Activated CD4-positive, alpha-beta T cell treated with anti-CD3 and anti-CD28 coated beads, Interleukin-2, amount 50 U/mL, for 4 hours (primary cell): Measurements from ENCODE around the gene KAT7.
"Not testable (repeated sequence)": the region's sequence is repeated elsewhere in the genome, so short reads cannot be mapped to it uniquely, and the experiment has no call there.

ENCODE experiments used
- DNase-seq, 2 experiments: peaks; one replicate each; pipeline ENCODE4 v3.0.0-alpha.2; 2020

Gene KAT7

DNA sequence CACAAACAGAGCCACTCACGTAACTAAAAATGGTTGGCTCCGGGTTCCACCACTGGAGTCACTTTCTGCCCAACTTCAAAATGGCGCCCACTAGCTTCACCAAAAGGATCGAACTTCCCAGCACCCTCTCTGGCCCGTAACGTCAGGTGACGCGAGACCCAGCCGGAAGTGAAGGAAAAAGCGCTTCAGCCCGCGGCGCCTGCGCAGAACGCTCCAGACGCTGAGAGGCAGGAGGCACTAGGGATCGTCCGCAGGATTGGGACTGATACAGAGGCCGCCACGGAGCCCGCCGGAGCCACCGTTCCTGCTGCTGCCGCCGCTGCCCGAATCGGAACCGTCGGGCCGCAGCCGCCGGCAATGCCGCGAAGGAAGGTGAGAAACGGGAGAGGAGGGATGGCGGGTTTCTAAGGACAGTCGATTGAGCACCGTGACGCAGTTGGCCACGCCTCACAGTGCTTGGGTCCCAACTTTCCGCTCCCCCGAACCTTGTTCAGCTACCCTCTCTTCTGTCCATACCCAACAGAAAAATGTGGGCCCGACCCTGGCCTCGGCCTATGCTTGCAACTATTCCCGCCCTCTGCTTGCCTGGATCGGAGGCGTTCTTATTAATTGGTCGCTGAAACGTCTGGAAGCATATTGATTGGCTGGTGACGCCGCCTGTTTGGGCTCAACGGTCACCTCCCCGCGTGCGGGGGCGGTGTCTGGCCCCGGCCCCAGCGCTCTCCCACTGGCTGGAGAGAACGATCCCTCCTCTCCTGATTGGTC lies at the start of gene KAT7:
KAT7 (plus strand) TSS at position 204 of the 765 bp plus-strand sequence; CDS start at position 358, 154 bp downstream.
- peak; percentile 97 to 98 for DNase-seq

DNA sequence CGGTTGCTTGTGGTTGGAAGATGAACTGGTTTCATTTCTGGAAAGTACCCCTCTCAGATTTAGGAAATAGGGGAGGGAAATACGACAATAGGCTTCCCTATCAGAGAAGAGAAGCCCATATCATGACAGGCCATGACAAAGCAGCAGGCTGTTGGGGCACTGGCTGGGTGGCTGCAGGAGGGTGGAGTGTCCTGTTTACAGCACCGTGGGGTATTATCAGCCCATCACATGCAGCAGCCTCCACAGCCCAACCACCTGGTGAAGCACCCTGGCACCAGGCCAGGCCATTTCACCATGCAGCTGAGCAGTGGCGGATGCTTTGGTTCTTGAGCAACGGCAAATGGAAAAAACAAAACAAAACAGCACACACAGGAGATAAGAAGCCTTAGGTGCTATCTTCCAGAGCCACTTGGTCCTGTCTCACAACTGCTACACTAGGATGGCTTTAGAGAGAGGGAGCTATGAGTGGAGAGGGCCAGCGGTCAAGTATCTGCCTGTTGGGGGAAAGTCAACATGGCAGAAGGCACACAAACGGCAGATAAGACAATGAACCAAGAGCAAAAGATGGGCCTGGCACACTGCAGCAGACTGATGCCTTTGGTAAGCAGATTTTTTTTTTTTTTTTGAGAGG lies 48.7 kb upstream of the KAT7 start:
- DNase-seq, result peak; percentile 84 to 85

GRCh38 chr17:49741009-49741691 lies 47.3 kb upstream of the KAT7 start:
- no peak for DNase-seq

DNA sequence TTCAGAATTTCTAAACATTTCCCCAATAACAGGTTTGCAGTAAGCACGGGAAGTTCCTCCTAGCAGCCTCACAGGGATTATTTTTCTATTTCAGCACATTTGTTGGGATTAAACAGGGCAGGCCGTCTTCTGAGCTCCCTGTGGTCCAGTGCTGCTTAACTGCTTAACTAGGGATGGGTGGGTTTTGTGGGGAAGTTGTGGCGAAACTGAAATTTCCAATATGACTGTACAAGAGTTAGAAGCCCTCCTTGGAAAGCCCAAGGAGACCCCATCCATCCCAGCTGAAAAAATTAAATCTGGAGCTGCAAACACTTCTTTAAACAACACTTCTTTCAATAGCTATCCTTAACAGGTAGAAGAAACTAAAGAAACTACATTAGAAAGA lies 46.8 kb upstream of the KAT7 start:
- no peak for DNase-seq

DNA sequence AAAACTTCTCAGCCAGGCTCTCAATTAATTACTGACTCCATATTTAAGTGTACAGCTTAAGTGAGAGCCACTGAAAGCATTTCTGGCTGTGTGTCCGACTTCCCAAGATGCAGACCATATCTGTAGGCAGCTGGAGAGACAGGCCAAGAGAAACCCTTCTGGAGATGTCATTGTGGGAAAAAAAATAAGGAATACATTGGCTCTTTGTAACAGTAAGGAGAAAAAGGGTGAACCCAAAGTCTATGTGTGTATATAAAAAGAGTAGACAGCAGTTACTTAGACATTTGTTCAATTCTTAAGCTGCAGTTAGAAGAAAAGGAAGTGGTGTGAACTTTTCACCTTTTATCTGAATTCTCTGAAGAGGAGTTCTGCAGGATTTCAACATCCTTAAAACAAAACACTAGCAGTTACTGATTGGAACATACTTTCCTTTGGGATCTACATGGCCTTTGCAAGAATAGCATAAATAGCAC lies 46.3 kb upstream of the KAT7 start:
- no peak for DNase-seq

DNA sequence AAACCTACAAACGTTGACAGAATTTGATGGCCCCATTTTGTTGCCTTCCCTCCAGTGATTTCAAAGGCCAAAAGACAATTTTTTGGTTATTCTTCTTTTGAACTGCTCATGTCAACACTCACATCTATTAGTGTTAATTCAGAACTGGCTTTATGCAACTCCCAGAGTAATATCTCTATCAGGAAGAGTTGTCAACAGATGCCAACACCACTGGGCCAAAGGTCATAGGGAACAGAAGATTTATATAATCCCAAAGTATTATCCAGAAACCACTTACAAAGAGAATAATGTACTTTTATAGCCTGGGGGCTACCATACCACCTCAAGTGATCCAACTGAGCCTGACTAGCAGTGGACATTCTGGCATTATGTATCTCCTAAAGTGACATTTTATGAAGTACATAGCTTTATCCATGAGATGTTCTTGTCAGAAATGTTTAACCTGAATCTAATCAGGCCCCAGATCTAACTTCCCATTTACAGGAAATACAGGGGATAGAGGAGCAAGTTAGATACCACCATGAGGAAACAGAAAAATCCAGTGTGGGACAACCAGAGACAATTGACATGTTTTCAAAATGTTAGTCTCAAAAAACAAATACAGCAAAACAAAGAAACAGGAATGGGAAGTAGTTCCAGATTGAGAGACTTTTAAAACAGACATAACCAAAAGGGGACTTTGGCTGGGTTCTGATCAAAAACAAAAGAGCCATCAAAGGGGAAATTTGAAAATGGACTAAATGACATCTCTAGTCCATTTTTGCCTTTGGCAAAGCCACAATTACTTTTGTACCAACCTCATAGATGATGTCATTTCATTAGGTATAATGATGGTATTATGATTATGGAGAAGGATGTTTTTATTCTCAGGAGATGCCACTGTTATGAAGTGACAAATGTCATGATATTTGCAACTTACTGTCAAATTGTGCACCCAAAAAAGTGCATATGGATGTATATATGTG lies 43.0 kb upstream of the KAT7 start:
- DNase-seq, result no peak

- DNase-seq, result no peak
Measured at GRCh38 chr17:49746791-49747490, 41.5 kb upstream of the KAT7 start.

DNA sequence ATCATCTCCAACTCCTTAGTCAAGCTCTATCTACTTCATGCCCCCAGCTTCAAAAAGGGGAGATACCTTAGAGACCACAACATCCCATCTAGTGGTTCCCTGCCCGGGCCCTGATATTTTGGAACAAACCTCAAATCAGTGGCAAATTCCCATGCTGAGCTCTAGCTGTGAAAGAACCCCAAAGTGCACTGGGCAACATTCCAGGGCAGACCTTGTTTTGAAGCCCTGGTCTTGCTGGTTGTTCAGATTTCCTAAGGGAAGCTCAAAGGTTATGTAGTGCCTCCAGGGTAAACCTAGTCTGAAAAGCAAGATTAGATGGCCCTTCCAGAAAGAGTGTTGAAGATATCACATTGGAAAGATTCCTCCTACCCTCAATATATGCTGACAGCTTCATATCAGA lies 40.8 kb upstream of the KAT7 start:
- DNase-seq, result no peak

GRCh38 chr17:49748223-49748622 lies 40.3 kb upstream of the KAT7 start:
- DNase-seq, result no peak

DNA sequence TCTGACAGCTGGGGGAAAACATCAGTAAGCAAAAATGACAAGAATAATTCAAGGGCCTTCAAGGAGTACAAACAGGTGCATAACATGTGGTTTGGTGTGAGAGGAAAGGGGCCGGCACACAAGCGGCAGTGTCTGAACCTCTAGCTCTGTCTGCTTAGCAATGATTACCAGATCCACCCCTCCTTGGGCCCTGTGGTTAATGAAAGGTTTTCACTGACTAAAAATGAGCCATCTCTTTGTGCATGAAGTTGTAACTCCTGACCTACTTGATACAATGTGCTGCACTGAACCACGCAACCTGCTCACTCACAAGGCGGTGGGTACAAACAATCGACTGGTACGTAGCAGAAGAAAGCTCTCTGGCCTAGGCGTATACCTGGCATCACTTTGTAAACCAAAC lies 39.7 kb upstream of the KAT7 start:
- DNase-seq, result peak; percentile 36 to 43

GRCh38 chr17:49749730-49750129 lies 38.8 kb upstream of the KAT7 start:
- no peak for DNase-seq

- no peak for DNase-seq
Measured at GRCh38 chr17:49752508-49752907, 36.0 kb upstream of the KAT7 start.

GRCh38 chr17:49753959-49754391 lies 34.5 kb upstream of the KAT7 start:
- DNase-seq, result no peak

DNA sequence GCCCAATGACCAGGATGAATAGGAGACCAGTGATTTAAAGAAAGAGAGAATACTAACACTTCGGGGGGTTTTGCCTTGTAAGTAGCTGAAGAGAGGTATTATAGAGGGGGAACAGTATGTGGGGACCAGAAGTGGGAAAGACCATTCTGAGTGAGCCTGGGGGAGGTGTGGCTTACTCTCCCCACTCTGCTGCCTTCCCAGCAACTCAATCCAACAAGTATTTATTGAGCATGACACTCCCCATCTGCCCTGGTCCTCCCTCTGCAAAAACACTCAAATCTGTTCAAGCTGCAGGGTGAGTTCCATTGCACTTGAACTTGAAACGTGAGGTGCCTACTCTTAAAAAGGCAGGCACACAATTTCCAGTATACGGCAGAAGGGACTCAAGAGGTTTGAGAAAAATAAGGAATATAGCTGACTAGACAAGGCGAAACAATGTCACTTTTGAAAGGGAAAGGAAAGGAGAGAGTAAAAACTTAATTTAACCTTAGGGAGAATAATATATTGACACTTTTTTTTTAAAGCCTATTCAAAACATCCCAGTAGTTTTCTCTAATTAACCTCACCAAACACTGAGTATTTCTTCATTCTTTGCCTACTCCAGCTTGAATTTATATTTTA lies 32.7 kb upstream of the KAT7 start:
- no peak for DNase-seq

GRCh38 chr17:49756323-49757150 lies 31.9 kb upstream of the KAT7 start:
- no peak for DNase-seq

DNA sequence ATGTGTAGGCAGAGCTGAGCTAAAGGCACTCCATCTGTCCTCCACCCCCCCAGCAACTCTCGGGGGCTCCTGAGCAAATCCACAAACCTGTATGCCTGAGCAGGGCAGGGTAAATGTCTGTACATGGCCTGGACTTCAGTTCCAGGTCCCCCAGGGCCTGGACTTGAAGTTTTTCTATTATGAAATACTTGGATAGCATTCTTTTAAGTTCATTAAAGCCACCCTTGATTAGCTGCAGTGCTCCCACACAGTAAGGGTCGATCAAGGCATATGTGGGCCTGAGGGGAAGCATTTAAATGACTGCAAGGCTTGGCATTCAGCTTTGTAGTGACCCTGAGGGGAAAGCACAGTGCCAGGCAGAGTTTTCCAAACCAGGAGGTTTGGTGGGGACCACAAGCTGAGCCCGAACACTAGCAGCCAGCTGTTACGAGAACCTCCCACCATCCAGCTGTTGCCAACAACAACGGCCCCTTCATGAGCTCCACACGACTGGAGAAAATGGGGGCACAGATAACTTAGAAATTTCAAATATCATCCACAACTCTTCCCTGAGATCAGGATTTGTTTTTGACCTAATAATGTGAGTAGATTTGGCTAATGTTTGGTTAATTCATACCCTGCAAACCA lies 31.2 kb upstream of the KAT7 start:
- no peak for DNase-seq

- not testable (repeated sequence) for DNase-seq
Measured at GRCh38 chr17:49758464-49759010, 29.9 kb upstream of the KAT7 start.

DNA sequence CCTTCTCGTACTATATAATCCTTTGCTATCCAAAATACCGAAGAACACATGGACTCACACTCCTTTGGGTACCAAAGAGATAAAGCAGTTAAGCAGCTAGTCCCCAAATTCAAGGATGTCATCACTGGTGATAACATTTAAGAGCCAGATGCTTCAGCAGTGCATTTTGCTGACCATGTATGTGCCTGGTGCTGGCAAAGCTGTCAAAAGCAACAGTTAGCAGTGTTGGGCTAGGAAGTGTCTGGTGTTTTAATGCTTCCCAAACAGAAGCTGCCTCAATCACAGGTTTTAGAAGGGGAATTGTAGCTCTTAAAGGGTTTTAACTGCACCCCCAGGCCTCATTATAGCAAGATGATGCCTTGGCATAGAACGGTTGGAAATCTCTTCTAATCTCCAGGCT lies 29.3 kb upstream of the KAT7 start:
- DNase-seq, result no peak

DNA sequence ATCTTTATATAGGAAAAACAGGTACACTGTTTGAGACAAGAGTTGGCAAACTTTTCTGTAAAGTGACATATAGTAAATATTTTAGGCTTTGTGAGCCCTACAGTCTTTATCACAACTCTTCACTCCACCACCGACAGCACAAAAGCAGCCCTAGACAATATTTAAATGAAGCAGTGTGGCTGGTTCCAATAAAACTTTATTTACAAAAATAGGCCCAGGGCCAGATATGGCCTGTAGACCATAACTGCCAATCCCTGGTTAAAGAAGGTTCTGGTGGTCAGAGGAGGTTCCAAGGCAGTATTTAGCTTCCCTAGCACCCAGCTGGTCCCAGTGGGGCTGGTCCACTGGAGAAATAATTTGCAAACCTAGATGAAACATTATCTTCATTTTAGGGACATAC lies 28.2 kb upstream of the KAT7 start:
- no peak for DNase-seq
